Hippocampal formation (tissue), 2 donors: Measurements from ENCODE around the gene PRMT5.

Experiments used
- DNase-seq, 2 donors: peaks; one replicate each; lab custom pipeline; 2025; lab: John Stamatoyannopoulos, UW

The PRMT5 gene

GRCh38 chr14:22897357-22897756 lies 31.8 kb downstream of the PRMT5 start:
- DNase-seq, result no peak

GRCh38 chr14:22896760-22897159 lies 32.4 kb downstream of the PRMT5 start:
- DNase-seq, result no peak

- DNase-seq, result no peak
These were observed 32.8 kb downstream of the PRMT5 start for GRCh38 chr14:22896356-22896755.

- DNase-seq, result no peak
These were observed 33.8 kb downstream of the PRMT5 start for GRCh38 chr14:22895402-22895801.

- DNase-seq, result no peak
These were observed 35.5 kb downstream of the PRMT5 start for GRCh38 chr14:22893706-22894105.

GRCh38 chr14:22892488-22892887 lies 36.7 kb downstream of the PRMT5 start:
- DNase-seq, result no peak

GRCh38 chr14:22890416-22890815 lies 38.8 kb downstream of the PRMT5 start:
- DNase-seq, result no peak

GRCh38 chr14:22888662-22889061 lies 40.5 kb downstream of the PRMT5 start:
- DNase-seq, result no peak

DNA sequence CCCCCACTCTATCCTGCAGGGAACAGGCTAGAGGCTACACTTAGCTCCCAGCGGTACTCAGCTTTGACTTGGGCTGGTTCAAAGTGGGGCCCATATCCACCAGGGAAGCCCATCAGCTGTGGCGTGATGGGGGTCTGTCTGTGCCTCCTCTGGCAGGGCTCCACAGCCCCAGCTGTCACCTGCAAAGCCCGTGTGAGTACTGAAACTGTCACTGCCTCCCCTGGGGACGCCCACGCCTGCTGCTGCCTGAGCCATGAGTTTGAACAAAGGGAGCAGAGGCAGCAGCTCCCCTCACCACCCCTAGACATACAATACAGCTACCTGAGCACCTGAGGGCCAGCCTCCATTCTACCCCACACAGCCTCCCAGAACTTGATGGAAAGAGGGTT lies 41.2 kb downstream of the PRMT5 start:
- DNase-seq, result no peak

DNA sequence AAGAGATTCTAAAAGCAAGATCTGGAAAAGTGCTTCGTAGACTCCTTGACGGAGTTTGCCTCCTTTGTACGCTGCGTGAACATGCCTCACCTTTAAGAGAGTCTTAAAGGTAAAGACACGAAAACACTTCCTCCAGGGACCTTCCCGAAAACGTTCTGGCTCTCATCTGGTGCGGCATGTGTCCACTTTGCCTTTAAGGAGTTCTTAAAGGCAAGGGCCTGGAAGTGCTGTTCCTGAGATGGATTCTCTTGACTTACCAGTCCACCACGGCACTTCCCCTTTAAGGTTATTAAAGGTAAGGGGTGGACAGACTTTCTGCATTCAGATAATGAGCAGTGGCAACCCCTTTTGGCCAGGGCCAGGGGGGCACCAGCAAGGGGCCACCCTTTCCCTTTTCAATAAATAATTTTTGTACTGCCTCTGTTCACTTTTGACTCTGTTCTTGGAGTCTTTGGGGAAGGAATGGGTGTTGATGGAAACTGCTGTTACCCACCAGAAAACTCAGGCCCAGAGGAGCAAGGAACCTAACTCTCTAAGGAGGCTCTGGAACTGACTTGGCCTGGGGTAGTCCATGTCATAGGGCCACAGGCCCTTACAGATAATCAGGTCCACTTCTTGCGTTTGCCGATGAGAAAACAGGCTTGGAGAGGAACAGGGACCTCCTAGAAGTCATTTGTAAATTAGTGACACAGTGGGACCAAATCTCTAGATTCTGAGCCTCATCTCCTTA lies 41.8 kb downstream of the PRMT5 start:
- DNase-seq, result no peak

- peak in 1 of 2 donors; percentile 36 for DNase-seq
These were observed 42.5 kb downstream of the PRMT5 start for GRCh38 chr14:22886500-22887259.

DNA sequence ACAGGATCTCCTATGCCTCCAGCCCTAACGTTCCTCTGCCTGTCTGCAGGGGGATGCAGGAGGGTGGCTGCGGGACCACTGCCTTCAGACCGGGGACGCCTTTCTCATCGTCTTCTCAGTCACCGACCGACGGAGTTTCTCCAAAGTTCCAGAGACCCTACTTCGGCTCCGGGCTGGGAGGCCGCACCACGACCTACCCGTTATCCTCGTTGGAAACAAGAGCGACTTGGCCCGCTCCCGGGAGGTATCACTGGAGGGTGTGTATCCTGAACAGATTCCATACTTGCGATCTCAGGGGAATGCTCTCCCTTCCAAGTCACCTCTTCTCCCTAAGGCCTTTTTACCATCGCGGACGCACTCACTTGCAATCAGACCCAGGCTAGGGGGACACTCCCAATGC lies 43.2 kb downstream of the PRMT5 start:
- no peak for DNase-seq

- DNase-seq, result no peak
These were observed 44.2 kb downstream of the PRMT5 start for GRCh38 chr14:22884738-22885523.

DNA sequence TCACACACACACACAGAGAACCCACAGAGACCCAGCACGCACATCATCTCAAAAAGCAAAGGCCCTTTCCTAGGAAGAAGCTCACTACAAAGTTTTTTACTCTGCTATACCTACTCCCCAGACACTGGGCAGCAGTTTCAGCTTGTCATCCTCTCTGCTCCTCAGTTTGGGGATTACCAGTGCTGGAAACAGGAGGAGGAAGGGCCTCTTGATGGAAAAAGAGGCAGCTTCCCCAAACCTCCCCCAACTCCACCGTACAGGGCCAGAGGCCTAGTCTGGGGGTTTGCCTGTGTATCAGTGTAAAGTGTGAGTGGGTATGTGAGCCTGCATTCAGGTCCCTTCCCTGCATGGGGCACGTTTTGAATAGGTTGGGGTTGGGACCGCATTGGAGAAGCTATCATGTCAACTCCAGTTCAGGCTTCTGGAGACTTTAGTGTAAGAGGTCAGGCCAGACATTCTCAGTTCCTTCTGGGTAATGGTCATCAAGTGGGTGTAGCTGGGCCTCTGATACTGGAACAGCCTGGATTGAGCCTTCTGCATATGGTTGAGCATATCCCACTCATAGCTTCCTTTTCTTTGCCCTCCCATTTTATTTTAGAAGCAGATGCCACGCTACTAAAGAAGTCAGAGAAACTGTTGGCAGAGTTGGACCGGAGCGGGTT lies 45.0 kb downstream of the PRMT5 start:
- no peak for DNase-seq

- DNase-seq, result no peak
These were observed 45.8 kb downstream of the PRMT5 start, which contains the start of gene REM2 for GRCh38 chr14:22883173-22883976. Gene REM2, plus strand, starts transcription at chr14:22883222. Its CDS starts 66 bp downstream, at chr14:22883288.

DNA sequence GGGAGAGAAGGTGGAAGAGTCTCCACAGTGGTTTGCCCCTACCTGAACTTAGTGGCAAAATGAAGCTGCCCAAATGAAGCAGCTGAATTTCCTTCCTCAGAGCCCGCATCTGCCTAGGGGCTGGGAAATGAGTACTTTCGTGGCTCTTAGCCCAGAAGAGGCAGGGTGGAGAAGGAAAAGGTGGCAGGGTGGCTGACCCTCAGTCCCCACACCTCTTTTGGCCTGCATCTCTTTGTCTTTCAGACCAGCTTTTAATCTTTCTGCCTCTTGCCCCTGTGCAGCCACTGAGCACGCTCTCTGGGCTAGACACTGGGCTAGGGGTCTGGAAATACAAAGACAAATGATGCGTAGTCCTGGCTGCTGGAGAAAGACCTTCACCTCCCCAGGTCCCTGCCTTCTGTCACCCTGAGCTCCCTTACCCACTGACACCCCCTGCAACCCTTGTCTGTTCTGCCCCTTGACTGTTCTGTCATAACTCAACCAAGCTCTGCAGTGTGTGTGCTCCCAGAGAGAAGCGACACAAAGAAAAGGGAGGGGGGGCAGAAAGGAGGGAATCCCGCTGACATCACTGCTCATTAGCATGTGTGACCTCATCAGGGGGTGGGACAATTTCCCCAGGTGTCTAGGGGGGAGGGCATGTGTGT lies 46.5 kb downstream of the PRMT5 start:
- no peak for DNase-seq

DNA sequence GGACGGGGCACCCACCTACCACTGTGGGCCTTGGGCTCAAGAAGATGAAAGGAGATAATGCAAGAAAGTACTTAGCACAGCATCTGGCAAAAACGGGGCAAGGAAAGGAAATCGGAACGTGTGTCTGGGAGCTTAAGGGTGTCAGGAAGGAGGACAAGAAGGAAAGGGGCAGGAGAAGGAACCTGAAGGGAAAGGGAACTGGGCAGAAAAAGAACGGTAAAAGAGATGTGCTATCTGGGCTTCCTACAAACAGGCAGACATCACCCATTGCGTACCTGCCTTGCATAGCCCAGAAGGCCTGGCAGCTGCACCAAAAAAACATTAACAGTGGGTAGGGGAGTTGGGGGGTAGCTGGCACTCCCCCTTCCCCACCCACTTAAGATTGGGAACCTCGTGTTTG lies 47.1 kb downstream of the PRMT5 start:
- no peak for DNase-seq

DNA sequence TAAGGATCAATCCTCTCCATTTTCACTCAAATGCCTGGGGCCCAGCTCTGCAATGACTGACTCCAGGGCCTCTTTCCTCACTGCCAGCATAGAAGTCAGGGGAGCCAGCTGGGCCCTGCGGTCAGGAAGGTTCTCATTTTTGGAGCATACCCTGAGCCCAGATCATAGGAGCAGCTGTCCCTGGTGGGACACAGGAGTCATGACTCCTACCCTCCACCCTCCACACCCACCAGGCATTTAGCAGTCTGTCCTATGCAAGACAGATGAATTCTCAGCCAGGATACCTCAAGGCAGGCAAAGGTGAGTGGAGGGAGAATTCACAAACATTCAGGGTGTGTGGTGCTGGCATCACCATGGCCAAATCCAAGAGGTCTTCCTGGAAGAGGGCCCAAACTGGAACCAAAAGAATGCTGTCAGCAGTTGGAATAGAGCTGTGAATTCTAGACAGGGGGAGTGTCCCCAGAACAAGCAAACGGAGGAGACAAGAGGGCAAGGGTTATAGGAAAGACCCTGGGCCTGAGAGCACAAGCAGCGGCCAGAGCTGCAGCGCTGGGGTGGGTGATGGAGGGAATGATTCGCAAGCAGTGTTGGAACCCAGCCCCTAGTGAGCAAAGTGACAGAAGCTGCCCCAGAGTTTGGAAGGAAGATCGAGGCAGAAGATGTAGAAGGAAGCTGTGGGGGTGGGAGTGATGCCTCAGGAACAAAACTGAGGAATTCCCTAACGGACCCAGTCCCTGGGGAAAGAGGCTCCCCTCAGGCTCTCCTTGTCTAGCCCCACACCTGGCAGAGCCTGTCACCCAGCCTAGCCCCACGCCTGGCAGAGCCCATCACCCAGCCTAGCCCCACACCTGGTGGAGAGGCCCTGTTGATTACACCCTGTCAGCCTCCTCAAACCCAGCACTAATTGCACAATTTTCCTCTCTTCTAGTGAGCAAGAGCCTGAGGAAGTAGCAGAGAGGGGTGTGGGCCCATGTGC lies 50.6 kb downstream of the PRMT5 start:
- DNase-seq, result no peak

DNA sequence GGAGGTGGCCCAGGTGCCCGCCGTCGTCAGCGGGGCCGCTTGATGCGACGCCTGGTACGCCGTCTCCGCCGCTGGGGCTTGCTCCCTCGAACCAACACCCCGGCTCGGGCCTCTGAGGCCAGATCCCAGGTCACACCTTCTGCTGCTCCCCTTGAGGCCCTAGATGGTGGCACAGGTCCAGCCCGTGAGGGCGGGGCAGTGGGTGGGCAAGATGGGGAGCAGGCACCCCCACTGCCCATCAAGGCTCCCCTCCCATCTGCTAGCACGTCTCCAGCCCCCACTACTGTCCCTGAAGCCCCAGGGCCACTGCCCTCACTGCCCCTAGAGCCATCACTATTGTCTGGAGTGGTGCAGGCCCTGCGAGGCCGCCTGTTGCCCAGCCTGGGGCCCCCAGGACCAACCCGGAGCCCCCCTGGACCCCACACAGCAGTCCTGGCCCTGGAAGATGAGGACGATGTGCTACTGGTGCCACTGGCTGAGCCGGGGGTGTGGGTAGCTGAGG lies 52.1 kb downstream of the PRMT5 start:
- DNase-seq, result no peak
